GM10248 (cell line): ENCODE measurements around the gene C1R.
"Not testable (repeated sequence)": the region's sequence is repeated elsewhere in the genome, so short reads cannot be mapped to it uniquely, and the experiment has no call there.

ENCODE experiments used
- CTCF ChIA-PET: fragments of 300-600 bp; sonication (Branson Sonifier 250); formaldehyde crosslinking; extraction: SDS; loops from one replicate; lab custom pipeline; 2021; ENCODE audit warnings: antibody characterized with exemption; lab: Yijun Ruan, JAX
- POLR2A ChIA-PET: fragments of 350-650 bp; sonication (Branson Sonifier 250); formaldehyde crosslinking; extraction: SDS; loops from one replicate; lab custom pipeline; 2020; ENCODE audit warnings: antibody characterized with exemption; lab: Yijun Ruan, JAX
- DNase-seq: peaks from one replicate; pipeline ENCODE4 v3.0.0; 2012; ENCODE audit errors: extremely low spot score
- CTCF ChIP-seq: IDR thresholded peaks from 2 replicates; pipeline ENCODE4 v1.5.1; 2012; ENCODE audit warnings: mild to moderate bottlenecking, low read depth; ENCODE audit errors: extremely low read depth, missing control alignments, control extremely low read depth

The C1R gene

GRCh38 chr12:7108796-7109571 lies 16.7 kb upstream of the C1R start, which contains the start of gene C1RL:
Gene C1RL (minus strand): TSS chr12:7109214. CDS start chr12:7109180, 34 bp downstream.
- peak; percentile 76 for DNase-seq
- peak; percentile 98 for TF ChIP-seq CTCF
- ChIA-PET POLR2A (interaction anchor here (1.1 to 1.2 kb wide), 2 partner anchors 183 to 236 kb away, joined by 3 to 6 read pairs; partner anchors contain the start of gene SPSB2), CTCF (interaction anchor here (0.6 to 8.3 kb wide), 39 partner anchors 9 to 276 kb away, joined by 3 to 108 read pairs (median 4); partner anchors contain the start of genes C12orf57, C1R, CLSTN3 and LPCAT3)

- POLR2A ChIA-PET = interaction anchor here (1.0 to 1.2 kb wide), 3 partner anchors 182 to 240 kb away, joined by 3 to 9 read pairs (median 6); partner anchors contain the start of genes SPSB2 and TPI1
- DNase-seq = peak; percentile 92
- CTCF ChIA-PET = interaction anchor here (0.6 to 8.3 kb wide), 33 partner anchors 8 to 275 kb away, joined by 3 to 108 read pairs (median 5); partner anchors contain the start of genes C12orf57, C1R, CLSTN3 and LPCAT3
- no peak for TF ChIP-seq CTCF
These were observed 16.0 kb upstream of the C1R start for GRCh38 chr12:7108003-7108795.

GRCh38 chr12:7107636-7108002 lies 15.4 kb upstream of the C1R start:
- no peak for DNase-seq
- no peak for TF ChIP-seq CTCF
- ChIA-PET CTCF (interaction anchor here (0.8 to 8.3 kb wide), 25 partner anchors 8 to 239 kb away, joined by 3 to 108 read pairs (median 7); partner anchors contain the start of genes C12orf57, C1R, CLSTN3 and LPCAT3), POLR2A (interaction anchor here (1.0 to 1.2 kb wide), 3 partner anchors 10 to 239 kb away, joined by 3 to 9 read pairs (median 4); partner anchors contain the start of genes SPSB2 and TPI1)

GRCh38 chr12:7107181-7107580 lies 14.9 kb upstream of the C1R start:
- ChIA-PET POLR2A (interaction anchor here (0.7 to 1.2 kb wide), 2 partner anchors 11 to 48 kb away, joined by 4 to 5 read pairs; no protein-coding TSS in a partner anchor), CTCF (interaction anchor here (1.1 to 8.3 kb wide), 11 partner anchors 14 to 234 kb away, joined by 3 to 108 read pairs (median 10); partner anchors contain the start of genes C12orf57, C1R, LPCAT3 and RNU7-1)
- DNase-seq = not testable (repeated sequence)

GRCh38 chr12:7106082-7106481 lies 13.8 kb upstream of the C1R start:
- ChIA-PET POLR2A (no interaction called here), CTCF (interaction anchor here (1.4 kb wide), 1 partner anchor 113 kb away, joined by 3 read pairs; no protein-coding TSS in a partner anchor)
- no peak for DNase-seq

More at GRCh38 chr12:7106082-7106481, 13.8 kb upstream of the C1R start:
- no peak for TF ChIP-seq CTCF
